ENCODE measurements around the gene CSH2.
A peak's percentile ranks its signal among the peaks of the same experiment; 100 is the strongest.

The CSH2 gene

DNA sequence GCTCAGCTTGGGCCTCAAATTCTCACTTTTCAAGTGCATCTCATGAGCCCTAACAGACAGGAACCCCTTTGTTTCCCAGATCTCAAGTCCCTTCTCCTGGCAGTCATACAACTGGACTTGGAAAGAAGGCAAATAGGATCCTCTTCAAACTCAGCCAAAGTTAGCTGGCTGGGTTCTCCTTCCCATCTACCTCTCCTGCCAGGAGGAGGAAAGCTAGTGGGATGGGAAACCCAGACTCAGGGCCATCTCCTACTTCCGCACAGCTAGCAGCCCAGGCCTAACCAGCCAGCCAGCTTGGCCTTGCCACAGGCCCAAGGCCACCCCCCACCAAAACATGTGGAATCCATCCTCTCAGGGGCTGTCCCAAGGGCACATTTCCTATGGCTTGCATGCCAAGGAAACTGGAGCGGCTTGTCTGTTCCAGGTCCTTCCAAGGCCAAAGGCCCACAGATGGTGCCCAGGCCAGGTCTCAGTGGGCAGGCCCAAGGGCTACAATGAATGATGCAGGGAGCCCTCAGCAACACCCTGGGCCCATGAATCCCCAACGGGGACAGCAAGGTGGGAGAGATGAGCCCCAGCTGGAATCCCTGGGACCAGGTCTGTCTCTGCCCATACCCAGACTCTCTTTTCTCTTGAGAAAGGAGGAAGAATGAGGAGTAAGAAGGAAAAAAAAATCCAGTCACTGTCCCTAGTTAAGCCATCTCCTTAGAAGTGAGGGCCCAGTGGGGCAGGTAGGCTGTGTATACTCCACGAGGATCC is 32.7 kb downstream of the CSH2 start:
- H3K9me3 Mint-ChIP-seq = no peaks in the 10 kb centered on the region
- H3K27me3 Mint-ChIP-seq = no peaks in the 10 kb centered on the region
- intact Hi-C loops (cut with micrococcal nuclease) = loop anchor here (1.0 to 5.0 kb wide), 4 partner anchors 9 to 403 kb away; partner anchors contain the start of genes CCDC47, DDX42 and STRADA
- peak overlapping the region; percentile 87 for H3K4me3 Mint-ChIP-seq
- H3K36me3 Mint-ChIP-seq (ENCODE audit: low read depth) = peaks cover 49% of the 10 kb centered on the region
- peak overlapping the region; percentile 93 for H3K27ac Mint-ChIP-seq
- peaks cover 51% of the 10 kb centered on the region for H3K4me1 Mint-ChIP-seq (ENCODE audit: low read depth)

DNA sequence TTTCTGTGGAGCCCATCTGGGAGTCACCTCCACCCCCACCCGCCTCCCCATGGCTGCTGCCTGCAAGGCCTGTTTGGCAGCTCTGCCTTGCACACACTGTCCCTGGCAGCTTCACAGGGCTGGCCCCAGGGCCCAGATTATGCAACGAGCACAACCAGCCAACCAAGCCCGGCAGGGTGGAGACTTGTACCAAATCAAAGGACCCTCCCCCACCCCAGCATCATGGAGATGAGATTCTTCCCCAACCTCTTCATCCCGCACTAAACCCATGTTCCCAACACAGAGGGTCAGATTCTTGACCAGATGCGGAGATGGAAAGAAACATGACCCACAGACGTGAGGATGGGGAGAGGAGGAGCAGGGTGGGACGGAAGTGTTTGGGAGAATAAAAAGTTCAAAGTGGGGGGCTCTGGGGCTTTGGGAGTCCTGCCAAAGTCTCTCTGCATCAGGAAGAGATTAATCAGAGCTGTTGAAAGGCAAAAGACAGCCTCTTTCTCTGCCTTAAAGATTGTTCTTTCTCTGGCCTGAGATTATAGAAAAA is 34.8 kb downstream of the CSH2 start:
- no peaks in the 10 kb centered on the region for H3K27me3 Mint-ChIP-seq
- peaks cover 64% of the 10 kb centered on the region for H3K4me1 Mint-ChIP-seq (ENCODE audit: low read depth)
- peaks cover 69% of the 10 kb centered on the region for H3K36me3 Mint-ChIP-seq (ENCODE audit: low read depth)
- H3K9me3 Mint-ChIP-seq = no peaks in the 10 kb centered on the region
- intact Hi-C loops (cut with micrococcal nuclease) = no loop called here
- H3K27ac Mint-ChIP-seq = peak overlapping the region; percentile 12
- no peak overlapping the region for H3K4me3 Mint-ChIP-seq

DNA sequence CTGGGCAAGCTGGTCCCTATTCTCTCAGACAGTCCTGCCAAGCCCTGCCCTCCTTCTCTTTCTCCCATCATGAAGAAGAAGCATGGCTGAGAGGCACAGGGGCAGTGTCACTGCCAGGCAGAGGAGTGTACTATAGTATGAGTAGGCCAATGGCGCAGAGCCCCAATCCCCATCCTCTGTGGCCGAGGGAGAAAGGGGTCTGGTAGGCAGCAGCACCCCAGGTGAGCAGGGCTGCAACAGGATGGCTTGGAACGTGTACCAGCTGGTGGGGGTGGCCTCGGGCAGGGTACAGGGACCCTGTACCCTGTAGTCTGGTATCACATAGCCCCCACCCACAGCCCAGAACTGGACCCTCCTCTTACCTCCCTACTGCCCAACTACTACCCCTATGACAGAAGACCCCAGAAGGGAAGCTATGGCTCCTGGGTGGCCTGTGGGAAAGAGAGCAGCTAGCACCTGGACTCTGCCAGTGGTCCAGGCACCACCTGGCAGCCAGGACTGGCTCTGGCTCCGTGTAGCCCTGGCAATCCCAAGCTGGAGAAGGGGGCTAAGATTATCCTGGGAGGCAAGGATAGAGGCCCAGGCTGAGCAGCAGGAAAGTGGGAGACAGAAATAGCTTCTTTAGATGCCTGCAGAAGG is 35.4 kb downstream of the CSH2 start:
- H3K4me3 Mint-ChIP-seq = no peak overlapping the region
- H3K27me3 Mint-ChIP-seq = no peaks in the 10 kb centered on the region
- peak overlapping the region; percentile 12 for H3K27ac Mint-ChIP-seq
- no peaks in the 10 kb centered on the region for H3K9me3 Mint-ChIP-seq
- intact Hi-C loops (cut with micrococcal nuclease) = no loop called here
- peaks cover 75% of the 10 kb centered on the region for H3K36me3 Mint-ChIP-seq (ENCODE audit: low read depth)
- H3K4me1 Mint-ChIP-seq (ENCODE audit: low read depth) = peaks cover 58% of the 10 kb centered on the region

DNA sequence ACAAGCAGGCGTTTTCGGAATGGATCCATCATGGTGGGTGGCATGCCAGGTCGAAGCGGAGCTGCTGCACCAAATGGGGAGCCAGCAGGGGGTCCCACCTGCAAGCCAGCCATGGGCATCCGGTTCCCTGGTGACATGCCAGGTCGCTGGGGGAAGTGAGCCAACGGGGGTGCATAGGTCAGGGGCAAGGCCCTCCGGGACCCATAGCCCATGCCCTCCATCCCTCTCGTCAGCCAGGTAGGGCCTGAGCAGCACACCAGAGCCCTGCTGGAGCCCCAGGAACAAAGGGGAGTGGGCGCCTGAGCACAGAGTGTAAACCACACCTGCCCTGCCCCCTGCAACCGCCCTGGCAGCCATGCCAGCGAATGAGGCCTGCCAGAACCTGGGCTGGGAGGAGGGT is 36.0 kb downstream of the CSH2 start:
- Mint-ChIP-seq H3K36me3 (ENCODE audit: low read depth) (peaks cover 81% of the 10 kb centered on the region), H3K4me3 (no peak overlapping the region), H3K27ac (no peak overlapping the region), H3K27me3 (no peaks in the 10 kb centered on the region), H3K9me3 (no peaks in the 10 kb centered on the region), H3K4me1 (ENCODE audit: low read depth) (peaks cover 58% of the 10 kb centered on the region)
- intact Hi-C loops (cut with micrococcal nuclease) = no loop called here

DNA sequence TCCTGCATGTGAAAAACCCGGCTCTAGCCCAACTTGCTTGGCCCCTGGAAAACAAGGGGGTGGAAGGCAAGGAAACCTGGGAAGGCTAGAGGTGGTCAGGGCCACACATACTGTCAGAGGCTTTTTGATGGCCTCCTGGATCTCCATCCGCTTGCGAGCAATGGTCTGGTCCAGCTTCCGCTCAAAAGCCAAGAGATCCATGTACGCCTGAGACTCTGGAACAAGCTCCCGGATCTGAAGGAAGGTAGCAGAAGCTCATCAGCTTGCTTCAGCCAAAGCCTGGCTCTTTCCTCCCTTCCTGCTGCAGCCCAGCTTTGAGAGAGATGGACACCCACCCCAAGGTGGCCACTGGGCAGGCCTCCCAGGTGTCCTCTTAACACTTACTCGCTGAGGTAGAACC is 36.7 kb downstream of the CSH2 start:
- Mint-ChIP-seq H3K27ac (no peak overlapping the region), H3K27me3 (no peaks in the 10 kb centered on the region), H3K4me3 (no peak overlapping the region), H3K4me1 (ENCODE audit: low read depth) (peaks cover 58% of the 10 kb centered on the region), H3K9me3 (no peaks in the 10 kb centered on the region), H3K36me3 (ENCODE audit: low read depth) (peaks cover 81% of the 10 kb centered on the region)
- intact Hi-C loops (cut with micrococcal nuclease) = no loop called here

DNA sequence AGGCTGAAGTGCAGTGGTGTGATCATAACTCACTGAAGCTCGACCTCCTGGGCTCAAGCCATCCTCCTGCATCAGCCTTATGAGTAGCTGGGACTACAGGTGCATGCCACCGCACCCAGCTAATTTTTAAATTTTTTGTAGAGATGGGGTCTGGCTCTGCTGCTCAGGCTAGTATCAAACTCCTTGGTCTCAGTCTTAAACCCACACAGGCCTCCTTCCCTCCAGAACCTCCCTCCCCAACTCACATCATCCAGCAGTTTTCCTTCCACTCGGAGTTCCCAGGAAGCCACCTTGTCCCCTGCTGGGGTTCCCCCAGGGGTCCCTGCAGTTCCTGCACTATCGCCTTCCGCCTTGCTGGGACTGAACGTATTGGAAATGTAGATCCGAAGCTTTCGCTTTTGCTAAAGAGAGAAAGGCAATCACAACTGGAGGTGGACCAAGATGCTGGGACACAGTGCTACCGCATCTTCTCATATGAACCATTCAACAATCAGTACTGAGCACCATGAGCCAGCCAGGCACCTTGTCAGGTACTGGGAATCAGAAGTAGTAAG is 38.2 kb downstream of the CSH2 start:
- Mint-ChIP-seq H3K27me3 (no peaks in the 10 kb centered on the region), H3K27ac (peak overlapping the region; percentile 69), H3K36me3 (ENCODE audit: low read depth) (peaks cover 86% of the 10 kb centered on the region), H3K4me1 (ENCODE audit: low read depth) (peaks cover 47% of the 10 kb centered on the region), H3K4me3 (no peak overlapping the region), H3K9me3 (no peaks in the 10 kb centered on the region)
- intact Hi-C loops (cut with micrococcal nuclease) = no loop called here

DNA sequence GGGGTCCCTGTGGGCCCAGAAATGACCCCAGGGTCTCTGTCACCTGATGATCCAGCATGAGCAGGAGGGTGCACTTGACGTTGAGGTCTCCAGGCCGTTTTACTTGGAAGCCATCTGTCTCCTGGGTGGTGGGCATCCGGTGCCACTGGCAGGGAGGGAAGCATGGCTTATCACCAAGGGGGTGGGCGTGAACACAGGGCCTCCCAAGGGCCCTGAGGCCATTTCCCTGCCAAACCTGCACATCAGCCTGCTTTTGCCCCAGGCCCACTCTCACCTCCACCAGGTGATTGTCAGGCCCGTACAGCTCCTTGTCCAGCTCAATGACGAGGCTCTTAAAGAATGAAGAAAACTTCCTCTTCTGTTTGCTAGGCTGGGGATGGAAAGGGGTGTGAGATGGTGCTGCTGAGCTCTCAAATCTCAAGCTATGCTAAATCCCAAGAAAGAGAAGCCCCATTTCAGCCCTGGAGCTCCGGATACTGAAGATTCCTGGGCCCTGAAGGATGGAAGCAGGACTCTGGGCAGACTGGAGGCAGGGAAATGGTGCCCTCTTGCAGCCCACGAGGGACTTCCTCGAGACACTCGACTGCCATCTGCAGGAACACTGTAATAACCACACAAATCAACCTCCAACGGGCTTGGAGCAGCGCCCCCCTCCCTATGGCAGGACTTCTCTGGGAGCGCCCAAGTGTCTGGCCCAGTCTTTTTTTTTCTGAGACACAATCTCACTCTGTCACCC is 38.9 kb downstream of the CSH2 start:
- peaks cover 49% of the 10 kb centered on the region for H3K4me1 Mint-ChIP-seq (ENCODE audit: low read depth)
- intact Hi-C loops (cut with micrococcal nuclease) = no loop called here
- H3K27me3 Mint-ChIP-seq = no peaks in the 10 kb centered on the region
- H3K36me3 Mint-ChIP-seq (ENCODE audit: low read depth) = peaks cover 93% of the 10 kb centered on the region
- peak overlapping the region; percentile 69 for H3K27ac Mint-ChIP-seq
- no peak overlapping the region for H3K4me3 Mint-ChIP-seq
- H3K9me3 Mint-ChIP-seq = no peaks in the 10 kb centered on the region

DNA sequence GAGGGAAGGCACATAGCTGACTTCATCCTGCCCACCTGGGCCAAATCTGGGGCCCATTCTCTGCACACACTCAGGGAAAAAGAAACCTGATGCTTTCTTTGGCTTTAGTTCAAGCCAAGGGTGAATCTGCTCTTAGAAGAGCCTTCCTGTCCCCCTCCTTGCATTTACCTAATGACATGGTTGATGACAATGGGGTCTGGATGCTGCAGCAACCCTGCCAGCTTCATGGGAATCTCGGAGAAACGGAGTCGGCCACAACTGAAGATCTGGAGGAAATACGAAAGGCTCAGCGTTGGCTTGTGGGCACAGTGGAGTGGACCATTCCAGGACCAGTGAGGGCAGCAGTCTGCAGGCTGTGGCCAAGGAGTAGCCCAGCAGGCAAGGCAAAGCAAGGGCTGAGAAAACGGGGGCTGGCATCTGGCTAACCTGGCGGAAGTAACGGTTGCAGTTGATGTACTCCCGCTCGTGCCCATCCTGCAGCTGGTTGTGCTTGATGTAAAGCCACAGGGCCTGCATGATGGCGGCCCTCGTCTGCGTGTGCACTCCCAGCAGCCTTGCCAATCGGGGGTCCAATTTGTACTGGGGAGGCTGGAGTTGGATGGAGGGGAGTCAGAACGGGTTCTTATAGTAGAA is 39.6 kb downstream of the CSH2 start:
- Mint-ChIP-seq H3K27ac (peak overlapping the region; percentile 69), H3K4me3 (no peak overlapping the region), H3K9me3 (no peaks in the 10 kb centered on the region), H3K27me3 (no peaks in the 10 kb centered on the region), H3K36me3 (ENCODE audit: low read depth) (peaks cover 100% of the 10 kb centered on the region), H3K4me1 (ENCODE audit: low read depth) (peaks cover 48% of the 10 kb centered on the region)
- intact Hi-C loops (cut with micrococcal nuclease) = no loop called here

DNA sequence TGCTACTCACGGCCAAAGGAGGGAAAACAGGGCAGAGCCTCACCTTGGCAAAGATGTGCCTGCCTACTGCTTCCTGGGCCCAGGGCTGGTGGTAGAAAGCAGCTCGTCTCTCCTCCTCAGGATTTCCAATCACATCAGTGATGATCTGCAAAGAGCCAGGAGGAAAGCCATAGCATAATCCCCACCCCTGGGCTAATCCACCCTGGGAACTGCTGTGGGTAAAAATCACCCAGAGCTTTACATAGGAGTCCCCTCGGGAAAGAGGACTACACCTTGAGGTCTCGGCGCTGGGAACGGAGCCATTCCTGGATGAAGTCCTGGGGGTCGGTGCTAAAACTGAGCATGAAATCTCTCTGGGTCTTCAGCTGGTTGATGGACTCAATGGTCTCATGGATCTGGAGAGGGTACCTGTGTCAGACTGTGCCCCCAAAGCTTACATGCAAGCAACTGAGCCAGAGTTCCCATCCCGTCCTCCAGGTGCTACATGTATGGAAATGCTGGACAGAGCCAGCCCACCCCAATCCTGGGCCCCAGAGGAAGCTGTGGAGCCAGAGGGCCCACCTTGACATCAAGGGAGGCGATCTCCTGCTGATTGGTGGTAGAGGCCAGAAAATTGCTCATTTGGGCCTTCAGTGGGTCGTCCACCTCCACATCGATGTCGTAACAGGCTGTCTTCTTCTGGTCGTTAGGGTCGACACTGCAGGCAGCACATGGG is 40.3 kb downstream of the CSH2 start:
- no peaks in the 10 kb centered on the region for H3K27me3 Mint-ChIP-seq
- peak overlapping the region; percentile 69 for H3K27ac Mint-ChIP-seq
- intact Hi-C loops (cut with micrococcal nuclease) = no loop called here
- H3K4me3 Mint-ChIP-seq = no peak overlapping the region
- peaks cover 94% of the 10 kb centered on the region for H3K36me3 Mint-ChIP-seq (ENCODE audit: low read depth)
- H3K9me3 Mint-ChIP-seq = no peaks in the 10 kb centered on the region
- peaks cover 45% of the 10 kb centered on the region for H3K4me1 Mint-ChIP-seq (ENCODE audit: low read depth)

DNA sequence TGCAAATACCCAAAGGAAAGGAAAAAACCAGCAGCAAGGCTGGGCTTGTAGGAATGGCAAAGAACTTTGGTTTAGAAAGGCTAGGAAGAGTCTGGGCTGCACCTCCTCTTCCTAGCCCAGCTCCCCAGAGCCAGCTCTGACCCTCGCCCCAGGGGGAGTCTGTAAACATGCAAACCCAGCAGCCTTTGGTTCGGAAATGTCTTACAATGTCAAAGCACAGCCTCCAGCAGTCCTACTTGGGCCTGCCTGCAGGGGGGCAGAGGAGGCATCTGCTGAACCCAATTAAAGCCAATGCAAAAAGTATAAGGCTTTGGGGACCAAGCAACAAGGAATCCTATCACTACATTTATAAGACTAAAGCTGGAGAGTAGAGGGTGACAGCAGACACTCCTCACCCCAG is 41.0 kb downstream of the CSH2 start:
- Mint-ChIP-seq H3K9me3 (no peaks in the 10 kb centered on the region), H3K36me3 (ENCODE audit: low read depth) (peaks cover 88% of the 10 kb centered on the region), H3K27ac (no peak overlapping the region), H3K4me3 (no peak overlapping the region), H3K4me1 (ENCODE audit: low read depth) (peaks cover 46% of the 10 kb centered on the region), H3K27me3 (no peaks in the 10 kb centered on the region)
- intact Hi-C loops (cut with micrococcal nuclease) = no loop called here

DNA sequence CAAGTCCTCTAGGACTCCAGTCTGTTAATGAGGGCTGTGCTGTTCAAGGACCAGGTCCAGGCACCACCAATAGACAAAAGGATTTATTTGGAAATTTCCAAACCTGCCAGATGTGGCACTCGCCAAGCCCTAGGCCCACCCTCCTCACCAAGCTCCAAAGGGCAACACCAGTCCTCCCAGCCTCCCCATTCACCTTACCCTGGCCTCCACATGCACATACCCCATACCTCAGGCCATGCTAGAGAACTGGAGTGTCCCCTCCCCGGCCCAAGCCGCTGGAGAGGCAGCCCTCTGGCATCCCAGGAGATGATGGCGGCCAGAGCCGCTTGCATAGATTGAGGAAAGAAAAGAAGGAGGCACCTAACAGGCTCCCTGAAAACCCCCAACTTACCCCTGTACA is 41.5 kb downstream of the CSH2 start:
- Mint-ChIP-seq H3K4me3 (no peak overlapping the region), H3K4me1 (ENCODE audit: low read depth) (peaks cover 46% of the 10 kb centered on the region), H3K9me3 (no peaks in the 10 kb centered on the region), H3K36me3 (ENCODE audit: low read depth) (peaks cover 88% of the 10 kb centered on the region), H3K27me3 (no peaks in the 10 kb centered on the region), H3K27ac (no peak overlapping the region)
- intact Hi-C loops (cut with micrococcal nuclease) = no loop called here

DNA sequence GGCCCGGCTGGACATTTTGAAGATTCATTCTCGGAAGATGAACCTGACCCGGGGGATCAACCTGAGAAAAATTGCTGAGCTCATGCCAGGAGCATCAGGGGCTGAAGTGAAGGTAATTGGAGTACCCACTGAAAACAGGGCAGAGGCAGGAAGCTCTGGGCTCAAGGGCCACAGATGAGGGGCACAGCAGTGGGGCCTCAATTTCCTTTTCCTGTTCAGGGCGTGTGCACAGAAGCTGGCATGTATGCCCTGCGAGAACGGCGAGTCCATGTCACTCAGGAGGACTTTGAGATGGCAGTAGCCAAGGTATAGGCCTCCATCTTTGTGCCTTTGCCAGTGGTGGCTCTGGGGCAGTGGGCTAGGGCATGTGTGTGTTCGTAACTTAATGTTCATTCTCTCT is 42.0 kb downstream of the CSH2 start:
- intact Hi-C loops (cut with micrococcal nuclease) = no loop called here
- Mint-ChIP-seq H3K9me3 (no peaks in the 10 kb centered on the region), H3K4me3 (no peak overlapping the region), H3K36me3 (ENCODE audit: low read depth) (peaks cover 88% of the 10 kb centered on the region), H3K27me3 (no peaks in the 10 kb centered on the region), H3K4me1 (ENCODE audit: low read depth) (peaks cover 46% of the 10 kb centered on the region), H3K27ac (no peak overlapping the region)

DNA sequence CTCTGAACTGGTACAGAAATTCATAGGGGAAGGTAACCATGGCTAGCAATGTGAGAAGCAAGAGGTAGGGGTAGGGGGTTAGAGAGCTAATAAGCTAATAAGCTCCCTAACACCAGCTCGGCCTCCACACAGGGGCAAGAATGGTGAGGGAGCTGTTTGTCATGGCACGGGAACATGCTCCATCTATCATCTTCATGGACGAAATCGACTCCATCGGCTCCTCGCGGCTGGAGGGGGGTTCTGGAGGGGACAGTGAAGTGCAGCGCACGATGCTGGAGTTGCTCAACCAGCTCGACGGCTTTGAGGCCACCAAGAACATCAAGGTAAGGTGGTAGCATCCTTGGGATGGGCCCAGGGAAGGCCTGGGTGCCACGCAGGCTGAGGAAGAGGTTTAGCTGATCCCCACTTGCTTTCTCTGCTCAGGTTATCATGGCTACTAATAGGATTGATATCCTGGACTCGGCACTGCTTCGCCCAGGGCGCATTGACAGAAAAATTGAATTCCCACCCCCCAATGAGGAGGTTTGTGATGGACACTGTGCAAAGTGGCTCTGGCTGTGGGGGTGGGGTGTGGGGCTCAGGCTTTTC is 42.5 kb downstream of the CSH2 start:
- intact Hi-C loops (cut with micrococcal nuclease) = no loop called here
- H3K27me3 Mint-ChIP-seq = no peaks in the 10 kb centered on the region
- no peak overlapping the region for H3K27ac Mint-ChIP-seq
- no peak overlapping the region for H3K4me3 Mint-ChIP-seq
- H3K9me3 Mint-ChIP-seq = no peaks in the 10 kb centered on the region
- peaks cover 51% of the 10 kb centered on the region for H3K4me1 Mint-ChIP-seq (ENCODE audit: low read depth)
- H3K36me3 Mint-ChIP-seq (ENCODE audit: low read depth) = peaks cover 88% of the 10 kb centered on the region
